IMR-90 (cell line): Measurements from ENCODE around the gene GRK2. TPM values are rescaled to one million over a fixed set of nuclear protein-coding genes. Genes with fewer than 3 reads are reported as not detected.

Experiments
- ATAC-seq: fragments of 200-7000 bp; cut with Tn5 transposase; 2 replicates; pipeline ENCODE4 v1.9.1; 2020; ENCODE audit warnings: low read depth, mild to moderate bottlenecking, moderate library complexity
- BruUV-seq: library from RNA; stranded (reverse); fragments of 400-500 nt; replicated peaks from 2 replicates; lab custom pipeline; 2021; lab: Mats Ljungman, UMichigan
- CTCF ChIA-PET: fragments of 300-600 bp; formaldehyde crosslinking; extraction: SDS; loops from one replicate; lab custom pipeline; 2021; ENCODE audit warnings: antibody characterized with exemption; lab: Yijun Ruan, JAX
- POLR2A ChIA-PET: fragments of 300-600 bp; sonication (Branson Sonifier 250); formaldehyde crosslinking; loops from one replicate; lab custom pipeline; 2022; ENCODE audit warnings: antibody characterized with exemption; ENCODE audit not compliant: unreplicated experiment; lab: Charles Lee
- DNase-seq: peaks from one replicate; pipeline ENCODE4 v3.0.0; 2013
- H2AFZ ChIP-seq: replicated peaks from 2 replicates; pipeline ENCODE3; 2013; ENCODE audit warnings: low read length, mild to moderate bottlenecking; ENCODE audit not compliant: poor library complexity
- H2AK5ac ChIP-seq: 2 replicates; pipeline ENCODE4 v1.6.1; 2013; ENCODE audit warnings: low read depth, low read length, inconsistent platforms
- H2AK9ac ChIP-seq: replicated peaks from 2 replicates; pipeline ENCODE3; 2013; ENCODE audit warnings: mild to moderate bottlenecking, low read depth, low read length, moderate library complexity; ENCODE audit not compliant: poor library complexity
- H2BK120ac ChIP-seq: 2 replicates; pipeline ENCODE4 v1.6.1; 2013; ENCODE audit warnings: low read depth, low read length, inconsistent platforms
- H2BK15ac ChIP-seq: 3 replicates; pipeline ENCODE4 v1.6.1; 2013; ENCODE audit warnings: low read depth, low read length, inconsistent platforms
- H2BK20ac ChIP-seq: 2 replicates; pipeline ENCODE4 v1.6.1; 2013; ENCODE audit warnings: low read depth, mild to moderate bottlenecking, inconsistent platforms, low read length, moderate library complexity
- H2BK5ac ChIP-seq: 2 replicates; pipeline ENCODE4 v1.6.1; 2013; ENCODE audit warnings: mild to moderate bottlenecking, low read depth, low read length, inconsistent platforms; ENCODE audit not compliant: poor library complexity, severe bottlenecking
- H3K14ac ChIP-seq: replicated peaks from 2 replicates; pipeline ENCODE4 v1.6.1; 2013; ENCODE audit warnings: low read depth, low read length, inconsistent platforms
- H3K18ac ChIP-seq: 2 replicates; pipeline ENCODE4 v1.6.1; 2013; ENCODE audit warnings: low read depth, low read length, control low read depth
- H3K23ac ChIP-seq: 2 replicates; pipeline ENCODE4 v1.6.1; 2013; ENCODE audit warnings: low read depth, low read length, inconsistent platforms
- H3K27ac ChIP-seq: 2 replicates; pipeline ENCODE4 v1.5.1; 2013; ENCODE audit warnings: mild to moderate bottlenecking, control low read depth, low read length; ENCODE audit not compliant: insufficient read depth
- H3K27me3 ChIP-seq: 2 replicates; pipeline ENCODE4 v1.6.1; 2013; ENCODE audit warnings: low read length; ENCODE audit not compliant: control insufficient read depth, insufficient read depth
- H3K36me3 ChIP-seq: 2 replicates; pipeline ENCODE4 v1.6.1; 2013; ENCODE audit warnings: low read length, mixed read lengths; ENCODE audit not compliant: control insufficient read depth, insufficient read depth
- H3K4ac ChIP-seq: 2 replicates; pipeline ENCODE4 v1.6.1; 2013; ENCODE audit warnings: low read depth, low read length, inconsistent platforms
- H3K4me1 ChIP-seq: 2 replicates; pipeline ENCODE4 v1.6.1; 2013; ENCODE audit warnings: low read length, mixed read lengths; ENCODE audit not compliant: control insufficient read depth, insufficient read depth
- H3K4me2 ChIP-seq: 2 replicates; pipeline ENCODE4 v1.6.1; 2013; ENCODE audit warnings: low read depth, mild to moderate bottlenecking, control low read depth, low read length, moderate library complexity
- H3K4me3 ChIP-seq: 2 replicates; pipeline ENCODE4 v1.5.1; 2013; ENCODE audit warnings: low read depth, mild to moderate bottlenecking, control low read depth, low read length, moderate library complexity; ENCODE audit not compliant: insufficient read depth
- H3K56ac ChIP-seq: 2 replicates; pipeline ENCODE4 v1.6.1; 2013; ENCODE audit warnings: low read length, inconsistent platforms; ENCODE audit not compliant: insufficient read depth; ENCODE audit errors: extremely low read depth
- H3K79me1 ChIP-seq, 2 experiments: 2 replicates each; pipeline ENCODE4 v1.6.1; 2013; ENCODE audit warnings: low read length in 2 of 2, inconsistent platforms in 1 of 2, low read depth in 1 of 2
- H3K9ac ChIP-seq: 2 replicates; pipeline ENCODE4 v1.6.1; 2013; ENCODE audit warnings: low read depth, low read length, control low read depth
- H3K9me1 ChIP-seq: 2 replicates; pipeline ENCODE4 v1.6.1; 2013; ENCODE audit warnings: low read length, inconsistent platforms; ENCODE audit not compliant: insufficient read depth
- H3K9me3 ChIP-seq: 2 replicates; pipeline ENCODE4 v1.6.1; 2013; ENCODE audit warnings: low read length; ENCODE audit not compliant: control insufficient read depth, insufficient read depth
- H4K20me1 ChIP-seq: 2 replicates; pipeline ENCODE4 v1.6.1; 2013; ENCODE audit warnings: low read length, inconsistent platforms; ENCODE audit not compliant: insufficient read depth
- H4K5ac ChIP-seq: 2 replicates; pipeline ENCODE4 v1.6.1; 2013; ENCODE audit warnings: mild to moderate bottlenecking, low read depth, low read length, control low read depth
- H4K8ac ChIP-seq, 2 experiments: 2 replicates each; pipeline ENCODE4 v1.6.1; 2013; ENCODE audit warnings: low read depth in 2 of 2, low read length in 2 of 2, control low read depth in 1 of 2, inconsistent platforms in 1 of 2
- H4K91ac ChIP-seq: 2 replicates; pipeline ENCODE4 v1.6.1; 2013; ENCODE audit warnings: low read depth, low read length, inconsistent platforms; ENCODE audit not compliant: insufficient read depth
- BHLHE40 ChIP-seq: fragments of 150-350 bp; IDR thresholded peaks from 2 replicates; pipeline ENCODE4 v1.6.1; 2016; ENCODE audit warnings: mild to moderate bottlenecking, low read depth, low read length
- CEBPB ChIP-seq: IDR thresholded peaks from 2 replicates; pipeline ENCODE4 v1.6.1; 2012; ENCODE audit warnings: low read depth, low read length, improper control_type of control experiment
- CHD1 ChIP-seq: IDR thresholded peaks from 2 replicates; pipeline ENCODE4 v1.6.1; 2012; ENCODE audit warnings: low read depth, low read length, improper control_type of control experiment
- FOS ChIP-seq: fragments of 150-350 bp; IDR thresholded peaks from 2 replicates; pipeline ENCODE4 v1.6.1; 2016; ENCODE audit warnings: low read depth, low read length
- MAFK ChIP-seq: IDR thresholded peaks from 2 replicates; pipeline ENCODE4 v1.6.1; 2012; ENCODE audit warnings: low read depth, low read length, improper control_type of control experiment
- MAZ ChIP-seq: IDR thresholded peaks from 2 replicates; pipeline ENCODE4 v1.6.1; 2012; ENCODE audit warnings: low read depth, mild to moderate bottlenecking, low read length, improper control_type of control experiment, moderate library complexity, borderline replicate concordance
- MXI1 ChIP-seq: IDR thresholded peaks from 2 replicates; pipeline ENCODE4 v1.6.1; 2012; ENCODE audit warnings: low read depth, mild to moderate bottlenecking, low read length, moderate library complexity, borderline replicate concordance
- NFE2L2 ChIP-seq: fragments of 150-350 bp; IDR thresholded peaks from 2 replicates; pipeline ENCODE4 v1.6.1; 2016; ENCODE audit warnings: low read depth, mild to moderate bottlenecking, low read length
- POLR2A ChIP-seq: IDR thresholded peaks from 2 replicates; pipeline ENCODE4 v1.6.1; 2012; ENCODE audit warnings: mild to moderate bottlenecking, low read depth, low read length
- RAD21 ChIP-seq: IDR thresholded peaks from 2 replicates; pipeline ENCODE4 v1.6.1; 2012; ENCODE audit warnings: low read length, improper control_type of control experiment
- RCOR1 ChIP-seq: IDR thresholded peaks from 2 replicates; pipeline ENCODE4 v1.6.1; 2012; ENCODE audit warnings: mild to moderate bottlenecking, low read length, improper control_type of control experiment; ENCODE audit not compliant: insufficient replicate concordance
- RFX5 ChIP-seq: IDR thresholded peaks from 2 replicates; pipeline ENCODE4 v1.8.0; 2012; ENCODE audit warnings: low read depth, mild to moderate bottlenecking, low read length, moderate library complexity
- SMC3 ChIP-seq: fragments of 150-350 bp; IDR thresholded peaks from 2 replicates; pipeline ENCODE4 v1.6.1; 2016; ENCODE audit warnings: low read depth, mild to moderate bottlenecking, antibody characterized with exemption, low read length, moderate library complexity
- WGBS, 2 experiments: methylation state at CpG; one replicate each; pipeline versions ENCODE4 v1.1.5 to v1.1.7; 2013; ENCODE audit warnings: missing lambda C conversion rate in 2 of 2; ENCODE audit not compliant: insufficient read length in 1 of 2; ENCODE audit errors: extremely low coverage in 2 of 2; 5-methylcytosine and 5-hydroxymethylcytosine counted together
- dilution Hi-C: fragments of 300-500 bp; cut with HindIII; formaldehyde crosslinking; loops from one replicate; pipeline ENCODE4 v1.14.3; 2018; ENCODE audit warnings: low sequenced_read_pairs; ENCODE audit not compliant: unreplicated experiment
- in situ Hi-C: fragments of 300-500 bp; cut with MboI; formaldehyde crosslinking; loops from 3 replicates; pipeline ENCODE4 v1.14.3; 2019; ENCODE audit warnings: low sequenced_read_pairs, inconsistent platforms, mixed read lengths
- intact Hi-C: fragments of 100-400 bp; cut with micrococcal nuclease; formaldehyde crosslinking; loops from 2 replicates; pipeline ENCODE4 v1.10.0; 2022
- polyA plus RNA-seq, 3 experiments: library from polyadenylated mRNA; depleted of rRNA; stranded (reverse); fragments of >200 nt; gene quantifications; 2 replicates each; pipeline ENCODE4 v1.2.3, GENCODE V29; 2012; ENCODE audit warnings: low replicate concordance in 1 of 3
- total RNA-seq: library from RNA; depleted of rRNA; stranded (reverse); fragments of >200 nt; gene quantifications from 2 replicates; pipeline ENCODE4 v1.2.3, GENCODE V29; 2012
- TF ChIP-seq, protein P1 (sequence below): conservative IDR thresholded peaks from 2 replicates; pipeline ENCODE4 v1.5.1; 2012; ENCODE audit warnings: mild to moderate bottlenecking, low read depth, low read length, improper control_type of control experiment
- TF ChIP-seq, protein P2 (sequence below): fragments of 150-350 bp; IDR thresholded peaks from 2 replicates; pipeline ENCODE4 v1.6.1; 2017; ENCODE audit warnings: mild to moderate bottlenecking, antibody characterized with exemption, low read length, low read depth
- TF ChIP-seq, protein P3 (sequence below): fragments of 150-350 bp; IDR thresholded peaks from 2 replicates; pipeline ENCODE4 v1.6.1; 2016; ENCODE audit warnings: low read depth, mild to moderate bottlenecking, low read length, moderate library complexity, borderline replicate concordance

The GRK2 gene
- total and polyA plus RNA-seq, 2 of the 4 experiments (the other 2 are of a cell fraction) = 26.7 to 41.8 TPM

DNA sequence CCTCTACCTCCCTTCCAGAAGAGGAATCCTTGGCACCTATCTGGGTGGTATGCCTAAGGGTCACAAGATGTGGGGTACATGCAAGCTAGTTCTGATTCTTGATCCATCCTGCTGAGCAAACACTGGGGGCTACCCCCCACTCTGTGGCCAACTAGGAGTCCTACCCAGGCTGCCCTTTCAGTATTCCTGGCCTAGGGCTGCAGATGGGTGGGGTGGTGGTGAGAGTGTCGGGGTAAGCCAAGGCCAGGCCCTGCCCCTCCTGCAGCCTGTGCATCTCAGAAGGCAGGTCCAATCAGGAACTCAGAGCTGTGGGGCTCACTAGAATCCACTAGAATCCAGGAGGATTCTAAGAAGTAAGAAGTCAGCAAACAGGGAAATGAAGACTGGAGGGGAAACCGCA is 47.9 kb downstream of the GRK2 start:
- no TSS peak for BruUV-seq
- no peaks in the 10 kb centered on the region for H3K9me3 ChIP-seq
- no peak overlapping the region for H3K4me2 ChIP-seq
- H3K79me1 ChIP-seq = no peaks in the 10 kb centered on the region; a peak in 1 of 4 replicates
- no peak overlapping the region for H4K91ac ChIP-seq
- H3K4me3 ChIP-seq = no peak overlapping the region
- H2AK5ac ChIP-seq = no peak overlapping the region
- no peak overlapping the region for H3K4ac ChIP-seq
- TF ChIP-seq, protein P1, sequence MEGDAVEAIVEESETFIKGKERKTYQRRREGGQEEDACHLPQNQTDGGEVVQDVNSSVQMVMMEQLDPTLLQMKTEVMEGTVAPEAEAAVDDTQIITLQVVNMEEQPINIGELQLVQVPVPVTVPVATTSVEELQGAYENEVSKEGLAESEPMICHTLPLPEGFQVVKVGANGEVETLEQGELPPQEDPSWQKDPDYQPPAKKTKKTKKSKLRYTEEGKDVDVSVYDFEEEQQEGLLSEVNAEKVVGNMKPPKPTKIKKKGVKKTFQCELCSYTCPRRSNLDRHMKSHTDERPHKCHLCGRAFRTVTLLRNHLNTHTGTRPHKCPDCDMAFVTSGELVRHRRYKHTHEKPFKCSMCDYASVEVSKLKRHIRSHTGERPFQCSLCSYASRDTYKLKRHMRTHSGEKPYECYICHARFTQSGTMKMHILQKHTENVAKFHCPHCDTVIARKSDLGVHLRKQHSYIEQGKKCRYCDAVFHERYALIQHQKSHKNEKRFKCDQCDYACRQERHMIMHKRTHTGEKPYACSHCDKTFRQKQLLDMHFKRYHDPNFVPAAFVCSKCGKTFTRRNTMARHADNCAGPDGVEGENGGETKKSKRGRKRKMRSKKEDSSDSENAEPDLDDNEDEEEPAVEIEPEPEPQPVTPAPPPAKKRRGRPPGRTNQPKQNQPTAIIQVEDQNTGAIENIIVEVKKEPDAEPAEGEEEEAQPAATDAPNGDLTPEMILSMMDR = no peak
- TF ChIP-seq POLR2A (no peak), RCOR1 (no peak), BHLHE40 (no peak), CHD1 (no peak), RAD21 (no peak), CEBPB (no peak), MAFK (no peak), MXI1 (no peak), FOS (no peak), MAZ (no peak), RFX5 (no peak), SMC3 (no peak), NFE2L2 (no peak)
- TF ChIP-seq, protein P2, sequence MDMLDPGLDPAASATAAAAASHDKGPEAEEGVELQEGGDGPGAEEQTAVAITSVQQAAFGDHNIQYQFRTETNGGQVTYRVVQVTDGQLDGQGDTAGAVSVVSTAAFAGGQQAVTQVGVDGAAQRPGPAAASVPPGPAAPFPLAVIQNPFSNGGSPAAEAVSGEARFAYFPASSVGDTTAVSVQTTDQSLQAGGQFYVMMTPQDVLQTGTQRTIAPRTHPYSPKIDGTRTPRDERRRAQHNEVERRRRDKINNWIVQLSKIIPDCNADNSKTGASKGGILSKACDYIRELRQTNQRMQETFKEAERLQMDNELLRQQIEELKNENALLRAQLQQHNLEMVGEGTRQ = no peak
- TF ChIP-seq, protein P3, sequence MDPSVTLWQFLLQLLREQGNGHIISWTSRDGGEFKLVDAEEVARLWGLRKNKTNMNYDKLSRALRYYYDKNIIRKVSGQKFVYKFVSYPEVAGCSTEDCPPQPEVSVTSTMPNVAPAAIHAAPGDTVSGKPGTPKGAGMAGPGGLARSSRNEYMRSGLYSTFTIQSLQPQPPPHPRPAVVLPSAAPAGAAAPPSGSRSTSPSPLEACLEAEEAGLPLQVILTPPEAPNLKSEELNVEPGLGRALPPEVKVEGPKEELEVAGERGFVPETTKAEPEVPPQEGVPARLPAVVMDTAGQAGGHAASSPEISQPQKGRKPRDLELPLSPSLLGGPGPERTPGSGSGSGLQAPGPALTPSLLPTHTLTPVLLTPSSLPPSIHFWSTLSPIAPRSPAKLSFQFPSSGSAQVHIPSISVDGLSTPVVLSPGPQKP = no peak
- no peak overlapping the region for H3K27ac ChIP-seq
- H3K9ac ChIP-seq = no peak overlapping the region
- H3K27me3 ChIP-seq = no peaks in the 10 kb centered on the region
- no peak overlapping the region for H2AFZ ChIP-seq
- no peak overlapping the region for H2BK120ac ChIP-seq
- in situ Hi-C loops = loop anchor here (10.0 kb wide), 1 partner anchor 229 kb away; no protein-coding TSS in a partner anchor
- H3K14ac ChIP-seq = no peak overlapping the region
- H2AK9ac ChIP-seq = no peak overlapping the region
- ChIA-PET CTCF (interaction anchor here (1.1 kb wide), 1 partner anchor 47 kb away, joined by 3 read pairs; no protein-coding TSS in a partner anchor), POLR2A (no interaction called here)
- H2BK5ac ChIP-seq = no peak overlapping the region
- dilution Hi-C loops = no loop called here
- ATAC-seq (no peak), DNase-seq (no peak)
- H3K9me1 ChIP-seq = no peaks in the 10 kb centered on the region
- no peak overlapping the region for H3K23ac ChIP-seq
- H4K20me1 ChIP-seq = no peaks in the 10 kb centered on the region
- peaks cover 15% of the 10 kb centered on the region for H3K36me3 ChIP-seq
- 100% methylated on average over 1 of the region's 2 CpGs; no CpG with 5 or more reads in 1 of the 2 experiments for WGBS, 2 experiments
- no peak overlapping the region for H2BK15ac ChIP-seq
- H2BK20ac ChIP-seq = no peak overlapping the region
- H3K4me1 ChIP-seq = 0 out of 2 replicates have a peak, but pooled peaks cover 2% of the 10 kb centered on the region
- H4K8ac ChIP-seq = no peak overlapping the region
- H4K5ac ChIP-seq = no peak overlapping the region
- intact Hi-C loops = no loop called here
- no peak overlapping the region for H3K18ac ChIP-seq
- no peak overlapping the region for H3K56ac ChIP-seq
